GM18498 (cell line): ENCODE measurements around the gene MFAP4.
"Not testable (repeated sequence)": the region's sequence is repeated elsewhere in the genome, so short reads cannot be mapped to it uniquely, and the experiment has no call there.

Experiments used
- ATAC-seq: cut with Tn5 transposase; IDR thresholded peaks from one replicate; pipeline ENCODE4 v1.9.1; 2021; ENCODE audit warnings: mild to moderate bottlenecking, moderate library complexity; ENCODE audit not compliant: unreplicated experiment

Gene MFAP4

GRCh38 chr17:19359151-19359550, 27.8 kb downstream of the MFAP4 start:
- no peak for ATAC-seq

- ATAC-seq = no peak
Measured at GRCh38 chr17:19357761-19358160, 29.2 kb downstream of the MFAP4 start.

- ATAC-seq = no peak
Measured at GRCh38 chr17:19357351-19357750, 29.6 kb downstream of the MFAP4 start.

- no peak for ATAC-seq
Measured at GRCh38 chr17:19354748-19355147, 32.2 kb downstream of the MFAP4 start.

GRCh38 chr17:19353401-19353800, 33.6 kb downstream of the MFAP4 start:
- ATAC-seq = not testable (repeated sequence)

- no peak for ATAC-seq
Measured at GRCh38 chr17:19348806-19349205, 38.2 kb downstream of the MFAP4 start.

- ATAC-seq = no peak
Measured at GRCh38 chr17:19348081-19348650, 38.8 kb downstream of the MFAP4 start.

GRCh38 chr17:19347323-19348080, 39.5 kb downstream of the MFAP4 start:
- ATAC-seq = no peak

- ATAC-seq = no peak
Measured at GRCh38 chr17:19346351-19347255, 40.4 kb downstream of the MFAP4 start.

- no peak for ATAC-seq
Measured at GRCh38 chr17:19345486-19346350, 41.3 kb downstream of the MFAP4 start.

GRCh38 chr17:19345067-19345460, 41.9 kb downstream of the MFAP4 start:
- ATAC-seq = no peak

- no peak for ATAC-seq
Measured at GRCh38 chr17:19344311-19345066, 42.5 kb downstream of the MFAP4 start.

GRCh38 chr17:19343671-19344151, 43.3 kb downstream of the MFAP4 start:
- no peak for ATAC-seq

- no peak for ATAC-seq
Measured at GRCh38 chr17:19343256-19343630, 43.7 kb downstream of the MFAP4 start.

- ATAC-seq = no peak
Measured at GRCh38 chr17:19342611-19343255, 44.3 kb downstream of the MFAP4 start.

GRCh38 chr17:19341641-19342610, 45.1 kb downstream of the MFAP4 start:
- ATAC-seq = no peak

GRCh38 chr17:19341211-19341631, 45.8 kb downstream of the MFAP4 start:
- ATAC-seq = no peak

GRCh38 chr17:19339341-19339815, 47.6 kb downstream of the MFAP4 start:
- ATAC-seq = no peak
